T1000 (cell line): ENCODE data around the gene KIAA1217.
A peak's percentile ranks its signal among the peaks of the same experiment; 100 is the strongest.
"Not testable (repeated sequence)": the region's sequence is repeated elsewhere in the genome, so short reads cannot be mapped to it uniquely, and the experiment has no call there.

ENCODE experiments used
- DNase-seq: peaks from one replicate; lab custom pipeline; 2025; ENCODE audit warnings: mixed read lengths; lab: John Stamatoyannopoulos, UW

The KIAA1217 gene

DNA sequence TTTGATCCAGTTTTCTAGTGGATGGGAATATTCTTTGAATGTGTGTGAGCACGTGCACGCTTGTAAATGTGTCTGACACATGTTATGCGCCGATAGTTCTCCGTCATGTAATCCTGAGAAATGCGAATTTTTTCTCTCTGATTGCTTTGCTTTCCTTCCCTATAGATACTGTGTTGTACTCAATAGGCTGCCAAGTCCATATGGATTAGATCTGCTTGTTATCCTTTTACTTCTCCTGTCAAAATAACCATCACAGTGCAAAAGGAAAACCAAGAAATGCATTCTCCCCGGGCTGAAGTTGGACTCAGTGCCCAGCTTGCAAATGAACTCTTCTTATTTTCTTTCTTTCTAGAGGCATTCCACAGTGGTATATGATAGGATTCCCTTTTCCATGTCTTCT, 131.9 kb downstream of the KIAA1217 start:
- DNase-seq = no peak

GRCh38 chr10:24341371-24341770, 132.4 kb downstream of the KIAA1217 start:
- no peak for DNase-seq

DNA sequence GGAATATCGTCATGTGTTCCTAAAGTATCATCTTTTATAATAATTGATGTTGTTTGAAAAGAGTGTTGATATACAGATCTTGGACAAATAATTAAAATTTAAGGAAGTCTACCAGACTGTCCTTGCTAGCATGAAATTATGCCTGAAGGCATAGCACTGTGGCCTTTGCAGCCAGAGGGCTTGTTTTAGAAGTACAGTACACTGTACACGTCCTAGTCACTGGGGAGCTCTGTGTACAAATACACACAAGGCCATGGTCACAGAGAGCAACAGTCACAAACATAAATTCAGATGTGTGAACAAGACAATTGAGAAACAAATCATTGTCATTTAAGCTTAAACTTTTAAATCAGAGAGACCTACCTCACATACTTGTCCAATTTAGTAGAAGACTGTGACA, 133.0 kb downstream of the KIAA1217 start:
- DNase-seq = no peak

DNA sequence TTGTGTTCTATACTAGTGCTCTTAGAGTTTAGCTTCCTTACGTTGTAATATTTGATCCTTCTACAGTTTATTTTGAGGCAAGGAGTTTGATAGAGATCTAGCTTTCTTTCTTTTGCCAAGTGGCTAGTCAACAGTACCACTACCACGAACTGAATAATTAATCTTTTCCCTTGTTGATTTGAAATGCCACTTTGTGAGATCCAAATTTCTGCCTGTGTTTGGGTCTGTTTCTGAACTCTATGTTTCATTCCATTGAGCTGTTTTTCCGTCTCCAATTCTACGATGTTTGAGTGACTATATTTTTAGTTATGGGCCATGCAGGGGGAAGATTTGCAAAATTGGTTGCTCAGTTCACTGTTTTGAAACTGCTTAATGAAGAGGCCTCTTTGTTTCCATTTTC, 134.7 kb downstream of the KIAA1217 start:
- no peak for DNase-seq

DNA sequence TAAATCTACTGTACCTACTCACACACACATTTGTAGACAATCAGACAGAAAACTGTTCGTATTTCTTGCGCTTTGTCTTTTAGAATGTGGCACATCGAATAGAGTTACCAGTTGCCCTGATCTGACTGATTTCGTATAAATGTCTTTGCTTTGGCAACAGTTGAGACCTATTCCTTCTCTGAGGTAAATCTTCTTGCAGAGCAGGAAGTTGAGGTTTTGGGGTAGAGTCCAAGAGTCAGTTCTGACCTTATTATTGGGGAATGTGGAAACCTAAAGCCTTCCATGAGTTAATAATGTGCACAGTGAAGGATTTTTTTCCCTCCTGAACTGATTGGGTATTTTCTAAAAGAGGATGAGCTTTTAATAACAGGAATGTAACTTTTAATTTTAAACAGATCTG, 135.3 kb downstream of the KIAA1217 start:
- DNase-seq = peak; percentile 31

- DNase-seq = no peak
Measured at GRCh38 chr10:24344695-24345463, 135.9 kb downstream of the KIAA1217 start.

GRCh38 chr10:24346877-24347519, 138.1 kb downstream of the KIAA1217 start:
- no peak for DNase-seq

DNA sequence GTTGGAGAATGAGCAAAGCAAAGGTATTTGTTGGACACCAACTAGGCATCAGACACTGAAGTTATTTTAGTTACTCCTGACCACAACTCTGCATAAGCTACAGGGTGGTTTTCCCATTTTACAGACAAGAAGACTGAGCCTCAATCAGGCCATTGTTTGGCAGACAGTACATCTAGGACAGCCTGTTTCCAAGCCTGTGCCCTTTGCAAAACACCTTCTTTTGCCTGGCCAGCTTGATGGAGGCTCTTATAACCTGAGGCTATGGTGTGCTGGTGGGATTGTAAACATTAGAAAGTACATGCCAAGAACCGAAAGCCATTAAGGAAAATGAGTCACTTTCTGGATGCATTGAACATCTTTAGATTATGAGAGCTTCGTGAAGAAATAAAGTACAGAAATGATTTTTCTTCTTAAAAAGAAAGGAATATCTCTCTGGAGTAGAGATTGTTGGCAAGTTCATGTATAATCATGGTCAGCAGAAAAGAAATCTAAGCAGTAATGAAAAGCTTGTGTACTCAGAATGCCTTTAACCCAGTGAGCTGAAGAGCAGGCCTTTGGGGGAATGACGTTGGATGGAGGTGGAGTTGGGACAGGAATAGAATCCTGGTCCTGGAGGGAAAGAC, 140.6 kb downstream of the KIAA1217 start:
- DNase-seq = peak; percentile 3

GRCh38 chr10:24350070-24350921, 141.4 kb downstream of the KIAA1217 start:
- no peak for DNase-seq

DNA sequence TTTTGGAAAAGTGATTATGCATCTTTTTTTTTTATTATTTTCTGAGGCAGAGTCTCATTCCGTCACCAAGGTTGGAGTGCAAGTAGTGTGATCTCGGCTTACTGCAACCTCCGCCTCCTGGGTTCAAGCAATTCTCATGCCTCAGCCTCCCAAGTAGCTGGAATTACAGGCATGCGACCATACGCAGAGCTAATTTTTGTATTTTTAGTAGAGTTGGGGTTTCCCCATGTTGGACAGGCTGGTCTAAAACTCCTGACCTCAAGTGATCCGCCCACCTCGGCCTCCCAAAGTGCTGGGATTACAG, 141.9 kb downstream of the KIAA1217 start:
- not testable (repeated sequence) for DNase-seq

DNA sequence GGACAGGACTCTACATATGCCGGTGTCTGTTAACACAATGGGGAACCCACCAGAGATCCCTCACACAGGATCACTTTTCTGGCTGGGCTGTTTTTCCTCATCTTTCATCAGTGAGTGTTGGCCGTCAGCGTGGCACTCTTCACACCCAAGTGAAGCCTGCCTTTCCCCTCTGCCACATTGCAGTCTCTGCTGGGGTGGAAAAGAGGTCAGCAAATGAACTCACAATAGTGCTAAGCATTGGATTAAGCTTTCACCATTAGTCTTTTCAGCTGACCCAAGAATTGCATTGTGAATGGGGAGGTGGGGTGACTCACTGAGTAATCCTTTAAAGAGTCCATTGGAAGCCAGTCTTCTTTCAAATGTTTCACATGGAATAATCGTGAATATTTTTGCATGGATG, 143.0 kb downstream of the KIAA1217 start:
- DNase-seq = no peak

GRCh38 chr10:24352399-24352798, 143.5 kb downstream of the KIAA1217 start:
- DNase-seq = no peak

DNA sequence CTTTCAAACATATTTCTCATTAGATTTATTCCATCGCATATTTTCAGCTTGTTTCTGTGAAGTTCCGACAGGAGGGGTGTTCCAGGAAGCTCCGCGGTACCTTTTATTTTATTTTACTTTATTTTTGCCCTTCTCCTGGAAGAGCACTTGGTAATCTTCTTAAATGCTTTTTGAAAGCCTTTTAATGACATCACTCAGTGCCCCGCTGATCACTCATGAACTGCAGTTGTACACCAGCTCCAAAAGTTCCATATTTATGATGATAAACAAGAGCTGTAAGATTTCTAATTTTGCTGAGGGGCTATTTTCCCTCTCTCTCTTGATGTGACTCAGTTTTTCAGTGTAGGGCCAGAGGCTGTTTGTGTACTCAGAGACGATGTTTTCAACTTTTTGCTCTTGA, 144.4 kb downstream of the KIAA1217 start:
- no peak for DNase-seq

DNA sequence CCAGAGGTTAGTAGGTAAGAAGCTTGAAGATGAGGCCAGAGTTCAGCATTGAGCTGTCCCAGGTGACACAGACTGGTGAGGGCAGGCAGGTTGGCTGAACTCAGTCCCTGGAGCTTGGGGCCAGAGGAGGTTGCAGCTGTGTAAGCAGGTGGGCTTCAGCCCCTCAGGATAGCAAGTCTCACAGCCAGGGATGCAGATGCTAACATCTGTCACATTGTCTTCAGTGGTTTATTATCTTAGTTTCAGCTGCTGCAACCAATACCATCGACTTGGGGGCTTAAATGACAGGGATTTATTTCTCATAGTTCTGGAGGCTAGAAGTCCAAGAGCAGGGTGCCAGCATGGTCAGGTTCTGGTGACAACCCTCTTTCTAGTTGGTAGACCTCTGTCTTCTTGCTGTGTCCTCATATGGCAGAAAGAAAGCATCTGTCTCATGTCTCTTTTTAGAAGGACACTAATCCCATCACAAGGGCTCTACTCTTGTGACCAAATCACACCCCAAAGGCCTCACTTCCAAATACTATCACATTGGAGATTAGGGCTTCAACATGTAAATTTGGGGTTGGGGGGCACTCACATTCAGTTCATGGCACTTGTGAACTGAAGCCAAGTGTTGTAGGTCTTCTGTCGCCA, 146.2 kb downstream of the KIAA1217 start:
- DNase-seq = no peak

GRCh38 chr10:24357344-24358004, 148.5 kb downstream of the KIAA1217 start:
- no peak for DNase-seq

DNA sequence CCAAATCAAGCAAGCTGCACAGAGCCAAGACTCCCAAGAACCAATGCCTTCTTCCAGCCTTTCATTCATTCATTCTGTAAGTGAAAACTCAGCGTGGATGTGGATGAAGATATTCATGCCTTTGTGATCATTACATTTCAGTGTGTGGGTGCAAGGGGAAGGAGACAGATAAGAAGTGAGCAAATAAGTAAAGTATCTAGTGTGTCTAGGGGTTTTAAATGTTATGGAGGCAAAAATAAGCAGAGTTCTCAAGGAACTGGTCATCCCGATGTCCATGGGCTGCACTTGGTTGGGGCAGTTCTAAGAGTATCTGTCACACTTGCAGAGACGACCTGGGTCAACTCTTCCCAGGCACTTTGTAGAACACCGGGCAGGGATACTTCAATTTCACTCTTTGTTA, 149.1 kb downstream of the KIAA1217 start:
- no peak for DNase-seq

DNA sequence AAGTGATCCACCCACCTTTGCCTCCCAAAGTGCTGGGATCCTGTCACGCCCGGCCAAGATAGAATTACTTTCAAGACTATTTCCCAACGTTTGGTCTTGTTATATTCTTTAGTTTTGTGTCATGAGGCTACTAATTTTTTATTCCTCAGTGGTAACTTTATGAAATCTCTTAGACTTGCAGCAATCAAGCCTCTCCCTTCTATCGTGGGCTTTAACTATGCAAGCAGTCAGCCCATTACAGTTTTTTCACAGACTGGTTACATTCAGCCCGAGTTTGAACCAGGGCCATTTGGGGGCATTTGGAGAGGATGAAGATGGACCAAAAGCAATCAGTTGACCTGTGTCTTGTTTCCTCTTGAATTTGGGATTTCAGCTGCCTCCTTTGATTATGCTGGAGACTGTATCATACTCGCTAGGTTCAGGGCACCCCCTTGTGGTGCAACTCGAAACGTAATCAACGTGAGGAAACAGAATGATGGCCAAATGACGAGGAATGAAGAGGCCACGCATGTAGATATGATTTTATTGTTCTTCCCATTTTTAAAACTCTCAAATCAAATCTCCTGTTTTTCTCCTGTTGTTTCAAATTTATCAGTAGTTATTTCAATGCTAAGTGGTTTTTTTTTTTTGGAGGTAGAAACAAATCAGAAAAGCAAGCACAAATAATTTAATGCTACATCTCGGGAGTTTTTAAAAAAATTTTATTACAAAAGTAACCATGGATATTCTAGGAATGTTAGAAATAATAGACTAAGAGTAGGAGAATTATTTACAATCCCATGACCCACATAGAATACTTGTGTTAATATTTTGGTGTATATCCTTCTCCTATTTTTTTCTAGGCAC, 151.6 kb downstream of the KIAA1217 start:
- peak; percentile 30 for DNase-seq

GRCh38 chr10:24363070-24363469, 154.1 kb downstream of the KIAA1217 start:
- no peak for DNase-seq

- DNase-seq = no peak
Measured at GRCh38 chr10:24367688-24368087, 158.8 kb downstream of the KIAA1217 start.

- DNase-seq = no peak
Measured at GRCh38 chr10:24370877-24371276, 161.9 kb downstream of the KIAA1217 start.

DNA sequence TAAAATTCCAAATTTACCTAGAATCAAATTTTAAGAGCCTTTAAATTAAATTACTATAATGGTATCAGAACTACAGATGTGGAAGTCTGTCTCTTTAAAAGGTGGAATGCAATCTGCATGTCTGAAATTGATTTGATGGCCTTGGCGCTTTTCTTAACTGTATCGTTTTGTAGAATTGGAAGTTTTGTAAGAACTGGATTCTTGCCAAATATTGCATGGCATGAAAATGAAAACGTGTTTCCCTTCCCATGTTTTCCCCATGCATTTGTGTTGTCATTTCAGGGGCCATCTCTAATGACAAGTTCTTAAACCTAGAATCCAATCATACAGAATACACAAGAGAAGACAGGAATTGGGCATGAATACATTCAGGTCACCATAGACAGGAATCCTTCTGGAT, 162.5 kb downstream of the KIAA1217 start:
- no peak for DNase-seq
